Epithelial cell of esophagus (primary cell): Measurements from ENCODE around the gene SLC38A10.
"Not testable (repeated sequence)": the region's sequence is repeated elsewhere in the genome, so short reads cannot be mapped to it uniquely, and the experiment has no call there.

Experiments used
- DNase-seq: peaks from one replicate; pipeline ENCODE4 v3.0.0; 2010; ENCODE audit warnings: low read depth
- H3K4me3 ChIP-seq: 2 replicates; pipeline ENCODE4 v1.5.1; 2011; ENCODE audit warnings: mild to moderate bottlenecking, low read length, control low read depth
- CTCF ChIP-seq: IDR thresholded peaks from 2 replicates; pipeline ENCODE4 v1.5.1; 2011; ENCODE audit warnings: low read depth, mild to moderate bottlenecking, low read length, control low read depth, inconsistent platforms; ENCODE audit not compliant: insufficient read depth; ENCODE audit errors: missing control alignments

SLC38A10 gene

GRCh38 chr17:81310949-81311550 is 15.9 kb upstream of the SLC38A10 start:
- TF ChIP-seq CTCF = no peak
- DNase-seq = no peak
- no peak overlapping the region for H3K4me3 ChIP-seq

DNA sequence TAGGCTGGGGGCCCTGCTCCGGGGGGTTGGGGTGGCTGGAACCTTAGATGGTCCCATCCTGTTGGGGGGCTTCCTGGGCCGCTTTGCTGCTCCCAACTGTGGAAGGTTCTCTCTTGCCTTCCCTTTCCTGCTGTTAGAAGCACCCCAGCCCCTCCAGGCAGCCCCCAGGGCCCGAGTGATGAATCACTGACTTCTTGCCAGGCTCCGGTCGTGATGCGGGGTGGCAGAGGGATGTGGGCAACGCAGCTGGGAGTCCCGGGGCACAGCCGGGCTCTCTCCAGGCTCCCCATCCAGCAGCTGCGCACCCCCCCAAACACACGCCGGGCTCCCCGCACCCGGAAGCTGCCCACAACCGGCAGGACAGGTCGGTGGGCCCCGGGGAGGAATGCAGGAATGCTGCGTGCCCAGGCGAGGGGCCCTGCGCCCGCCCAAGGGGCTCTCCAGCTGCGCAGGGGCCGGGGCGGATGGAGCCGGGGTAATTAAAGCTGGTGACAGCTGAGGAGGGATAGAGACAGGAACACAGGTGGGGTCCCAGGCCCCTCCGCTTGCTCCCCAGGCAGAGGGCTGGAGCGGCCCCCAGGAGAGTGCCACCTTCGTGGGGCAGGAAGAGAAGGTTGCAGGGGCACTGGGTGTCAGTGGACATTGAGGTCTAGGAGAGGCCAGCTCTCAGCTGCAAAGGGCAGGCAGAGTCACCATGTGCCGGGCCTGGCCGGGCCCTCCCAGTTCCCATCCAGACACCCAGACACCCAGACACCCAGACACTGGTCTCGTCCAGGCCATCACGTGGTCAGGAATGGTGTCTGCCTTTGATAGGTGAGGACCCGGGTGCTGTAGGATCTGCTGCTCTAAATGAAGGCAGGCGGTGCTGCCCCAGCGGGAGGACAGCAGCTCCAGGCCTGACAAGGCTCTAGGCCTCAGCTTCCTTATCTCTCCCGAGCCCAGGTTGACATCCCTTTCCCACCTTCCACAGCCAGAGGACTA is 15.0 kb upstream of the SLC38A10 start:
- H3K4me3 ChIP-seq = no peak overlapping the region
- DNase-seq = no peak
- no peak for TF ChIP-seq CTCF

- peak; percentile 49 for DNase-seq
- peak; percentile 51 for TF ChIP-seq CTCF
- no peak overlapping the region for H3K4me3 ChIP-seq
Observed at GRCh38 chr17:81309140-81309858, 14.2 kb upstream of the SLC38A10 start.

DNA sequence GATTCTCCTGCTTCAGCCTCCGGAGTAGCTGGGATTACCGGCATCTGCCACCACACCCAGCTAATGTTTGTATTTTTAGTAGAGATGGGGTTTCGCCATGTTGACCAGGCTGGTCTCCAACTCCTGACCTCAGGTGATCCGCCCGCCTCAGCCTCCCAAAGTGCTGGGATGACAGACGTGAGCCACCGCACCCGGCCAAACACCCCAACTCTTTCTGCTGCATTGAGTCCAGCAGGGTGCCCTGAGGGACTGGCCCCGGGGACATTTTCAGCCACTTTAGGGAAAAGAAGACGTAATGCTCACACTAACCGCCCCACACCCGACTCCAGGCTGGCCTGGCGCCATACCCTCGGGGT is 13.7 kb upstream of the SLC38A10 start:
- H3K4me3 ChIP-seq, DNase-seq: not testable (repeated sequence)

DNA sequence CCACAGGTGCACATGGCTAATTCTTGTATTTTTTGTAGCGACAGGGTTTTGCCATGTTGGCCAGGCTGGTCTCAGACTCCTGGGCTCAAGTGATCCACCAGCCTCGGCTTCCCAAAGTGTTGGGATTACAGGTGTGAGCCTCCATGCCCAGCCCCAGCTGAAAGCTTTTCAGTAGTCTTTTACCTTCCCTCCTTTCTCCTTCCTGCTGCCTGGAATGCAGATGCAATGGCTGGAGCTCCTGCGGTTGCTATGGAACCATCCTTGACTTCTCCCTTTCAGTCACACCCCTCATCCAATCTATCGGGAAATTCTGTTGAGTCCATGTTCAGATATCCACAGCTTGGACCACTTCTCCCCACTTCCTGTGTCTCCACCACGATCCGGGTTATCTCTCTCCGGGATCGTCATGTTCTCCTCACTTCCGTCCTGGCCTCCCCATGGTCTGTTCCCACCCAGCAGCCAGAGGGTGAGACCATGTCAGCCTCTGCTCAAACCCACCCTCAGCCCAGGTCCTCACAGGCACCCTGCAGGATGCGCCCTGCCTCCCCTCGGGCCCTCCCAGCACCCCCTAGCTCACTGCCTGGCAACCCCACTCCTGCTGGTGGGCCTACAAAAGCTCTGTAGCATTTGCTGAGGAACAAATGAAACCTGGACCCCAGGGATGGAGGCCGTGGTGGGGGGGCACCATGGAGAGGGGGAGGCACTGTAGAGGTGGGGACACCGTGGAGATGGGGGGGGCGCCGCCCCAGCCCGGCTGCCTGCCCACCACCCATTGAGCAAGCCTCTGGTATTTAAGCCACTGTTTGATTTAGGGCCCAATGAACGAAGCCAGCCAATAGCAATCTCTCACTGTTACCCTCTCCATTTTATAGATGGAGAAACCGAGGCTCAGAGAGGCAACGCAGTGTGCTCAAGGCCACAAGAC is 12.8 kb upstream of the SLC38A10 start:
- TF ChIP-seq CTCF = no peak
- DNase-seq = no peak
- H3K4me3 ChIP-seq = no peak overlapping the region

DNA sequence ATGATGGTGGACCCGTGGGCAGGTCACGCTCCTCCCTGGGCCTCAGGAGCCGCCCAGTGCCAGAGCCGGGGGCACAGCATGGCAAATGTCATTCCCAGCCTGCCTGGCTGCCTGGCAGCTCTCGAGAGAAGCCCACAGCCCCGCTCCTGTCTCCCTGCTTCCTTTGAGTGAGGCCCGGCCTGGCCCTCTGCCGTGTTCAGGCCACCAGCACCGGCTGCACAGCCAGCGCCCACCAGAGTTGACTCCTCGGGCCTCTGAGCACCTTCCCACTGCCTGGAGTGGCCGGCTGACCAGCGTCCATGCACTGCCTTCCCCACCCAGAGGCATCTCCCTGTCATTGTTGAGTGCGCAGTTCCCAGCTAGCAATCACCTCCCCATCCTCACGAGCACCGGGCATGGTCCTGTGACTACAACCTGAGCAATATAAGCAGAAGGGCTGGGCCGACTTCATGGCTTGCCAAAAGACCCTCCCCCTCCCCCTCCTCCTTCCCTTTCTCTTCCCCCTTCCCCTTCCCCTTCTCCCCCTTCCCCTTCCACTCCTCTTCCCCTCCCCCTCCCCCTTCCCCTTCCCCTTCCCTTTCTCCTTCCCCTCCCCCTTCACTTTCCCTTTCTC is 11.9 kb upstream of the SLC38A10 start:
- no peak overlapping the region for H3K4me3 ChIP-seq
- TF ChIP-seq CTCF = no peak

More for the DNA sequence above, 11.9 kb upstream of the SLC38A10 start:
- DNase-seq = no peak
